H1 (cell line): ENCODE measurements around the gene NUP210L. TPM values are rescaled to one million over a fixed set of nuclear protein-coding genes. Genes with fewer than 3 reads are reported as not detected.

Experiments
- SRF ChIP-seq: IDR thresholded peaks from 2 replicates; pipeline ENCODE4 v1.6.1; 2011; ENCODE audit warnings: mild to moderate bottlenecking, low read depth, low read length, moderate library complexity
- TAF7 ChIP-seq: optimal IDR thresholded peaks from 2 replicates; pipeline ENCODE3; 2011; ENCODE audit warnings: low read depth, mild to moderate bottlenecking, inconsistent platforms, low read length, moderate library complexity, borderline replicate concordance
- polyA plus RNA-seq, 7 experiments: library from polyadenylated mRNA; depleted of rRNA in 3 of 7; stranded (reverse) in 5 of 7; unstranded in 2 of 7; fragments of >200 nt in 5 of 7; fragments of 200-250 nt in 2 of 7; gene quantifications; 1 replicate in 5 of 7; 2 replicates in 1 of 7; 4 replicates in 1 of 7; pipeline versions ENCODE4 v1.2.1 to v1.2.3, GENCODE V29; 2011 to 2013; ENCODE audit warnings: missing spikeins in 2 of 7, mixed read lengths in 2 of 7
- total RNA-seq: library from RNA; stranded (reverse); fragmentation: NEBNext Ultra II Directional; extraction: Animal tissue kit (Norgen Biotek cat#: 25700); gene quantifications from 2 replicates; pipeline ENCODE4 v1.2.1, GENCODE V29; 2021

Gene NUP210L
- total and polyA plus RNA-seq, 2 of the 8 experiments (the other 6 are each of a cell fraction or from before 2014, with no cell fraction given), result not detected

- no peak for TF ChIP-seq SRF
- TF ChIP-seq TAF7, result no peak
These were observed 134.9 kb downstream of the NUP210L start (continued) for GRCh38 chr1:154019940-154020339.
